GM19324 (cell line): ENCODE measurements around the gene GGNBP2.

Experiments used
- ATAC-seq: cut with Tn5 transposase; IDR thresholded peaks from one replicate; pipeline ENCODE4 v1.9.1; 2021; ENCODE audit warnings: mild to moderate bottlenecking, moderate library complexity; ENCODE audit not compliant: unreplicated experiment, low FRiP score

Gene GGNBP2

DNA sequence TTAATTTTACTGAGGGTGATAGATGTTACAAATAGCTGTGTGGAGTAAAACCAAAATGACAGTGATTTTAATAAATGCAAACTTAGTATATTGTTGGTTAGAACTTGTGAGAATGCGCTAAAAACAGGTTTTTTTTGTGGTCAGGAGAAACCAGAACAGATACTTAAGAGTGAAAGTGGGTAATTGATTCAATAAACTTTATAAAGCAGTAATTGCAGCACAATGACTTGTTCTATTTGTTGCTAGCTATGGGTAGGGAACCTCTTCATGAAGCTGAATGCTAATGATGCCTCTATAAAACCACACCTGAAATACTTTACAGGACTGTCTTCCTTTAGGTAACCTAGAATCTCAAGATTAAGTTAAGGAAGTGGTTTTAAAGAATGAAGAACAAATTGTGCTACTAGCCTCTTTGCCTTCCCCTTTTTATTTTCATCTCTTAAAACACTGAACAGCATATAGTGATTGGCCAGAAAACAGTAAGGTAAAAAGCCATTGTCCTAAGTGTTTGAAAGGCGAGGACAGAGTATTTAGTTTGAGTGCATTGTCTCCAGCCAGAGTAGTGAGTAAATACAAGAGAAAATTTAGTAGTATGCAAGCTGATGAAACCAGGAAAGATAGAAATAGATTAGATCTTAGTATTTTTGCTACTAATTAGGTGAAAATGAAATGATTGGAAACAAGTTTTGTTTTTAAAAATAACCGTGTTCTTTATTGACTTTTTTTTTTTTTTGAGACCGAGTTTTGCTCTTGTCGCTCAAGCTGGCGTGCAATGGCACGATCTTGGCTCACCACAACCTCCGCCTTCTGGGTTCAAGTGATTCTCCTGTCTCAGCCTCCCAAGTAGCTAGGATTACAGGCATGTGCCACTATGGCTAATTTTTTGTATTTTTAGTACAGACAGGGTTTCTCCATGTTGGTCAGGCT is 6.0 kb downstream of the GGNBP2 start:
- ATAC-seq: no peak

DNA sequence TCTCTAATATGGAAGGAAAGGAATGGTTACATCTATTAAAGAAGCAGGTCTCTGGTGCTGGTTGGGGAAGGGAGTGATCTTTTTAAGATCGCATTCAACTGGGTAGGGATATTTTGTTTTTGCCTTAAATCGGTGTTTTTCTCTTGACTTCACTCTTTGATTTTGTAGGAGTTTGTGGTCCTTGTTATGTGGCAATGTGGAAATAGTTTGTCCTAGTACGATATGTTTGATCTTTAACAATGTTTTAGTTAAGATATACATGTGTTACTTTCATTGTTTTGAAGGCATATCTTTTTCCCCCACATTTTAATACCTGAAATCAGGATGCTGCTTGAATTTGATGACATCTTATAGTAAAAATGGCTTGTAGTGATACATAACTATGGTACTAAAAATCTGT is 8.7 kb downstream of the GGNBP2 start:
- ATAC-seq: no peak

DNA sequence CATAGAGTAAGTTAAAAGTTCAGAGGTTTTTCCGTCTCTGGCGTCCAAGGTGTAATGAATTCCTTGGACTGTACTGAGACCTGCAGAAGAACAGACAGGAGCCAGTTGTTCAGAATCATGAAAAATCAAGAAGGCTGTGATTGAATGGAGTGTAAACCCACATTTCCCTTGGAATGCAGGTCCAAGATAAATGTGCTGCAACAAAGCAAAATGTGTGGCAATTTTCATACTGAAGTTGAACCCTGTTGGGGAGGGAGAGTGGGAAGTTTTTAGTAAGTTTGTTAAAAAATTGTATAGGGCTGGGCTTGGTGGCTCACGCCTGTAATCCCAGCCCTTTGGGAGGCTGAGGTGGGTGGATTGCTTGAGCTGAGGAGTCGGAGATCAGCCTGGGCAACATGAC is 21.4 kb downstream of the GGNBP2 start:
- no peak for ATAC-seq

DNA sequence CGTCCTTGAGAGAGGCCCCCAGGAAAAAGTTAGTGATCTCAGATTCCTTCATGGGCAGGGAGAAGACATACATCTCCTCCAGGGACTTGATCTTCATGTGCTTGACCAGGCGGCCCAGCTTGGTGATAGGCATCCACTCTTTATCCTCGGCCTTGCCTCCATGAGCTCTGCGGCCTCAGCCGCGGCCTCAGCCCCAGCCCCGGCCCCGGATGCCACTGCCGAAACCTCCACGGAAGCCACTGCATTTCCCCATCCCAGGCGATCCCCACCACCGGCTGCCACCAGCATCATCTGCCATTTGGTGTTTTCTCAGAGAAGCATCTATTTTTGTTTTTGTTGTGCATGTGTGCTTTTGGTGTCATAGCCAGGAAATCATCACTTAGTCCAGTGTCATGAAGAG is 30.3 kb downstream of the GGNBP2 start:
- ATAC-seq: no peak

DNA sequence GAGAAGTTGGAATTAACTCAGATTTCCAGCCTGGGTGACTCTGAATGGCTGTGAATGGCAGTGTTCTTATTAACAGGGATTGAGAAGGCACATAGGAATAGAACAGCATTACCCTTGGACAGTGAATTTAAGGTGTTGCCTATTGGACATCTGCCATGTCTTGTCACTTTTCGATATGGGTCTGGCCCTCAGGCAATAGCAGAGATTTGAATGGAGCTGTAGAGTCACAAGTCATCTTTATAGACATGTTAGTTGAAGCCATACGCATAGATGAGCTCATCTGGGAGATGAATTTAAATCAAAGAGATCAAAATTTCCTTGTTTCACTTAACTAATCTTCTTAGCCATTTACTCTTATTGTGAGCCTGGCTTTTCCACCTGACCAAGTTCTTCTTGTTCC is 32.1 kb downstream of the GGNBP2 start:
- no peak for ATAC-seq

DNA sequence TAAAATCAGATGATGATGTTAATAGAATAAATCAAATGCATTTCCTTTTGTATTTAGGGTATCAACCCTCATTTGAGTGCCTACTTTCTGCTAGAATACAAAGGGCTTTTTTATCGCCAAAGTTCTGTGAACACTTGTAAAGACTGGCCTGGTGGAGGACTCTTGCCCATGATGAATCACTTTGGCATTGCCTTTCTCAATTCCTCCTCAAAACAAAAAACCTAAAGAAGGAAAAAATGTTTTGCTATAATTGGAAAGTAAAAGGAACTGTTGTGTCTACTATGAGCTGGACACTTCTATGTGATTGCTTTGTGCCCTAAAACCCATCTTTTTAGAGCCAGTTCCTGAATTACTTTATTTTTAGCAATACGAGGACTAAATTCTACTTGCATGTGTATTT is 34.0 kb downstream of the GGNBP2 start:
- no peak for ATAC-seq

DNA sequence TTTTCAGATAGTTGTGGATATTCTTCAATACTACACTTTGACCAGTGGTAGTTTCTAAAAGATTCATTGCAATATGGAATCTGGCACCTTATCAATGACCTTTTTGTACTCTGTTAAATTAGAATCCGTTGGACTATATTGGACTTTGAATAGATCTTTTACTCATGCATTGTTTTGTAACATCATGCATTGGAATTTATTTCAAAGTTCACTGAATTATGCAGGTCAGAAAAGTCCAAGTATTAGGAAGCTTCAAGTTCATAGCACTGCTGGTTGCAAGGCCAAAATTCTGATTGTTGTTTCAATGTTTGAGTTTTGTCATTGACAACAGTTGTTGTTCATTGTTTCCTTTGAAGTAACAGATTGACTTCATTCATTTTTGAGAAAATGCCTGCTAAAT is 39.1 kb downstream of the GGNBP2 start:
- ATAC-seq: no peak

DNA sequence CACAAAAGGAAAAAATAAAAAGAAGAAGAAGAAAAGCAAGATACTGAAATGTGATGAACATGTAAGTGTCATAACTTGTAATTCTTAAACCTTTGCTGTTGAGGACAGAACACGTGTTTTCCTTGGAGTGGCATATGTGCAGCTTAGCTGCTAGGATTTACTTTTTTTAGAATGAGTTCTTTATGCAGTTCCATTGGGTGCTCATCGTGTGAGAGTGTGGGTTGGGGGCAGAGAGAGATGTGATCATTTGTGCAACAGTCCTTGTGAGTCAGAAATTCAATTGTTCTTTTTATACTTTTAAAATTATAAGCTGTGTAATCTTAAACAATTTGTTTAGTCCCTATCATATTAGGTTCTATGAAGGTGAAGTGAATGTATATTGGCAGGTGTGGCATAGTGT is 41.4 kb downstream of the GGNBP2 start:
- no peak for ATAC-seq

DNA sequence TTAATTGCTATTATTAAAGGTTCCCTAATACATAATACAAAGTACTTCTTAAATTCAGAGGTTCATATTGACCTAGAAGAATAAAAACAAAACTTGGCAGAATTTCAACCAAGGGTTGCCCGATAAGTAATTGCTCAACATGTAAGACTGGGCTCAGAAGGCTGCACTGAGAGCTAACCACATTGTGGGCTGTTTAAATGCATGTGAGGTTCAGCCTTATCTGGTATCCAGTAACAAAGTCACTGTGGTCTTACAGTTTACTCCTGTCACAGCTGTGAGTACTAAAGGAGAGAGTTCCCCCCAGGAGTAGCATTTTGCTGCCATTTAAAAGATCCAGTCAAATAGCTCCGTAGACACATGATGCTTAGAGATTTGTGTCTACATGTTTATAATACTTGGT is 45.4 kb downstream of the GGNBP2 start:
- ATAC-seq: no peak

DNA sequence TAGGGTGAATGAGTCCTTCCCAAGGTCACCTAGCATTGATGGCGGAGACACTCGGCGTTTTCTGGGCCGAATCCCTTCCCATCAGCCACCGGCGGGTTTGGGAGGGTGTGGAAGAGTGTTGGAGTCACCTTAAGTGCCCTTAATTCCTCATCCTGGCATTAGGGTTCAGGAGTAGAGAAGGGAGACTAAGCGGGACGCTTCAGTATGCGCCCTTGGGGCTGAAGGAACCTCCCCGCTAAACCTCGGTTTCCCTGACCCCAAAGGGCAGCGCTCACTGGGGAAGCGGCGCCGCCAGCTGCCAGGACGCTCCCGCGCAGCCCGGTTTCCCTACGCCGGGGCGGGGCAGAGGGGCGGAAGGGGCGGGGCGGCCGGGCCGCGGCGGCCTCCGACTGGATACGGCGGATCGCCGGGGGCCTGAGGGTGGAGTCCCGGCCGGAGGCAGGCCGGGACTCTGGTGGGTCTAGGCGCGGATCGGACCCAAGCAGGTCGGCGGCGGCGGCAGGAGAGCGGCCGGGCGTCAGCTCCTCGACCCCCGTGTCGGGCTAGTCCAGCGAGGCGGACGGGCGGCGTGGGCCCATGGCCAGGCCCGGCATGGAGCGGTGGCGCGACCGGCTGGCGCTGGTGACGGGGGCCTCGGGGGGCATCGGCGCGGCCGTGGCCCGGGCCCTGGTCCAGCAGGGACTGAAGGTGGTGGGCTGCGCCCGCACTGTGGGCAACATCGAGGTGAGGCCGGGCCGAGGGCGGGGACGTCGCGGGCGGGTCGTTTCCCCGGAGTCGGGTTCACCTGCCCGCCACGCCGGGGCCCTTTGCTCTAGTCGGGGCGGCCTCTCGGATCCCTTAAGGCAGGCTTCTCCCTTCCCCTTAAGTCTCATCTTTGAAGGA is 47.0 kb downstream of the GGNBP2 start, which contains the start of gene DHRS11:
DHRS11 (plus strand) TSS at position 446 of the 882 bp plus-strand sequence; CDS start at position 577, 131 bp downstream.
- ATAC-seq: peak; percentile 80

DNA sequence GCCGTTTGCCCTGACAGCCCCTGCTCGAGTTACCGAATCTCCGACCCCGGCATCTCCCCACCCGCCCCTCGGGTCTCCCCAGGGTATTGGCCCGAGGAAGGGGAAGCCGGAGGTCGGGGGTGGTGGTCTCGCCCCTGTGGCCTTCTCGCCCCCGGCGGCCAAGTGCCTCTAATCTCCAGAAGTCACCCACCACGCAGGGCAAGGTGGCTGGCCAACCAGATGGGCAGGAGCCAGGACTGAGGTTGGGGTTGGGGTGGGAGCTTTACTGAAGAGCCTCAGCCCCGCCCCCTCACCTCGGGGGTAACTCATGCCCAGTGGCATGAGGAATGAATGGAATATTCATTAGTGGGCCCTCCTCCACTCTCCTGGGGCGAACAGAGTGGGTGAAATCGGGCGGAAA is 47.6 kb downstream of the GGNBP2 start:
- no peak for ATAC-seq

DNA sequence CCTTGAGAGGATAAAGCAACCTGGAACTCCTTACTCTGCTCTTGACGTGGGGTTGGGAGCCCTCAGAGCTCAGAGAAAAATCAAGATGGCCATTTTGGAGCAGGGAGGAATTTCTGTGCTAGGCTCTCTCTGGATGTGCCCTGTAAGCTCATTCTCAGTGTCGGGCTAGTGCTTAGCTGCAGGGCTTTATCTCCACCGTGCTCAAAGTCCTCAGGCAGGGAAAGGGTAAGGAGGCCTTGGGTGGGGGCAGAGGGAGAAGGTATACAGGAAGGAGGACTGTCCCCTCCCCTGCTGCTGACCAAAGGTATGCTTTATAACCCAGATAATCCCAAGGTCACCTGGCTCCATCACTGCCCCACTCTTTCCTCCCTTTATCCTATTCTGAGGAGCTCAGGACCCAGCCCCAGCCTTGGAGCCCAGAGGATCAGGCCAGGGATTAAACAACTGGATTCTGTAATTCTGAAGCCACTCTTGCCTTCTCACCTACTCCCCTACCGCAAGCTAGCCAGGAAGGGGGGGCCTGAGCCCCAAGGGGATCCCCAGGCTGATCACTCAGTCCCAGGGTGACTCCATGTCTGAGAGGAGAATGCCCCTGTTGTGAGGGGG is 48.1 kb downstream of the GGNBP2 start:
- no peak for ATAC-seq

DNA sequence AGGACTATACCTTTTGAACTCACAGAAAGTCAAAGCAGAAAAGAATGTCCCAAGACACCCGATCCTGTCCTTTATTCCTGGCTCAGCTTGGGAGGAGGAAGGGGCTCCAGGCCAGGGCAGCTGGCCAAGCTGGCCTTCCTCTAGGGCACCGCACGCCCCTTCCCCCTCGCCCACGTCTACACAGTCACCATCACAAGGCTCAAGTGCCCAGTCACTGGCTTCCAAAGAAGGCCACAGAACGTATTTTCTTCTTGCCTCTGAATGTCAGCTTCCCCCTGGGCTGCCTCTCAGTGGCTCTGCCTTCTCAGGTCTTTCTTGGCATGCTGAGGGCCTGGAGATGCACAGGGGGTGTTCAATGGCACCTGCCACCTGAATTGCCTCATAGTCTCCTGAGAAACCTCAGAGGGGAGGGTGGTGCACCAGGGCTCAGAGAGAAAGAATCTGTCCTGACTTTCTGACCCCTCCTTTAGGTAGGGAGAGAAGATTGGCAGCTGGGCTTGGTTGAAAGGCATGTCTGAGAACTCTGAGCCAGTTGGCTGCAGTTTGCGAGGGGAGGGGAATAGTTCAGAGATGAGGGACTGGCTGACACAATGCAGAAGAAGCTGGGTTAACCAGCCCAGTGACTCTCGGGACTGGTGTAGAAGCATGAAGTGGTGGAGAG is 49.1 kb downstream of the GGNBP2 start:
- no peak for ATAC-seq

DNA sequence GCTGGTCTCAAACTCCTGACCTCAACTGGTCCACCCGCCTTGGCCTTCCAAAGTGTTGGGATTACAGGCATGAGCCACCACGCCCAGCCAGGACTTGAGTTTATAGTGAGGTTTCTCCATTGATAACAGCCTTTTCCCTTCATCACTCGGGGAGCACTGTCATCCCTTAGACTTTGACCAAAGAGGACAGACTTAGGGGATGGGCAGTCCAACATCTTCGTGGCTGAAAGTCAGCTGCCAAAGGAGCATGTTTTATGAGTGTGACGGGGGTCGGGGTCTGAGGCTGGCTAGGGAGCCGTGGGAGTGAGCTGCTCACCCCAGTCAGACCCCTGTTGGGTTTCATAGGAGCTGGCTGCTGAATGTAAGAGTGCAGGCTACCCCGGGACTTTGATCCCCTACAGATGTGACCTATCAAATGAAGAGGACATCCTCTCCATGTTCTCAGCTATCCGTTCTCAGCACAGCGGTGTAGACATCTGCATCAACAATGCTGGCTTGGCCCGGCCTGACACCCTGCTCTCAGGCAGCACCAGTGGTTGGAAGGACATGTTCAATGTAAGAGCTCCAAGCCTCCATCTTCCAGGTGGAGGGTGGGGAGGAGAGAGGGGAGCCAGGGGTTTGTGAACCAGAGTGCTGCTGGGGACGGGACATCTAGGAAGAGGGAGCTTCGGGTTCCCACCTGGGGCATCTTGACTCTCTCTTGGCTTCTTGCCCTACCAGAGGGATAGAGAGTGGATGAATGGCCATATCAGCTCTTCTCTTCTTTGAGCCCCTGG is 50.1 kb downstream of the GGNBP2 start:
- ATAC-seq: no peak

DNA sequence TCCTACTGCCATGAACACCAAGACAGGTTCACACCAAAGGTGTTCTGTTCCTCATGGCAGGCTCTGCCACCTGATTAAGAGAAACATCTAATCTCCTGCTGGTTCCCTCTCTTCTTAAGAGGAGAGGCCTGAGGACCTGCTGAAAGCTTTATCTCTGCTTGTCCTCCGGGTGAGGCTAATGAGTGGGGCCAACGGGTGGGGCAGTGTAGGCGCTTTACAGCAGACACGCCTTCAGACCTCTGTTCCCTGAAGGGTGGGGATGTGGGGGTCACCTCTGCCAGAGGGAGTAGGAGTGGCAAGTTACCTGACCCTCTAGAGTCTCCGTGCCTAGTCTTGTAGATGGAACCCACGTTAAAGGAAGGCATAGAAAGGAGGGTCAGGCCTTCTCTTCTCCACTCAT is 52.5 kb downstream of the GGNBP2 start:
- ATAC-seq: no peak

DNA sequence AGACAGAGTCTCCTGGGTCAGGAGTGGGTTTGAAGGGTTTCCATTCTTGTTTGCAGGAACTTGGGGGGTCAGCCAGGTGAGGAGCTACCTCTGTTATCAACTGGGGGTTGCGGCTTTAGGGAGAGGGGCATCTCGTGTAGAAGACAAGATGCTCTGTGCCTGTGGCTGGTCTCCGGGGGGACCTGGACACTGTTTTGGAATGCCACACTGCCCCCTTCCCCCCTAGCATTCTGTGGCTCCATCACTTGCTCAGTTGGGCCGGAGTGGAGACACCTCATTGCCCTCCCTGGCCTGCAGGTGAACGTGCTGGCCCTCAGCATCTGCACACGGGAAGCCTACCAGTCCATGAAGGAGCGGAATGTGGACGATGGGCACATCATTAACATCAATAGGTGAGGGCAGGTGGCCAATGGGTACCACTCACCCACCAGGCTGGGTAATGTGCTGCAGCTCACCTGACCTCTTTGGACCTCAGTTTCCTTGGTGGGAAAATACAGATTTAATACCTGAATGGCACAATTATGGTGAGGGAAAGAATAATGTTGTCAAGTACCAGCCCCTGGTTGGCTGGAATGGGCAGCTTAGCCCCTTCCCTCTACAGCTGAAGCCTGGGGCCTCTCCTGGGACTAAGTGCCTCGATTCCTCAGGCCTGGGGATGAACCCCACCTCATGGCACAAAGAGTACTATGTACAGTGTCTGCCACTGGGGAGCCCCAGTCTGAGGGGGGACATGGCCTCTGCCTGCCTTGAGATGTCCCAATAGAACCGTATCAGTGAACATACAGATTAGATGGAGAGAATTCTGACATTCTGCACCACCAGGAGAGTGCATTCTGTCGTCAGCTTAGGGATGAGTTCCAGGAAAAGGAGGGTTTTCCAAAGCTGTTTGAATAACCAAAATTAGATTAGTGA is 53.4 kb downstream of the GGNBP2 start:
- ATAC-seq: no peak

DNA sequence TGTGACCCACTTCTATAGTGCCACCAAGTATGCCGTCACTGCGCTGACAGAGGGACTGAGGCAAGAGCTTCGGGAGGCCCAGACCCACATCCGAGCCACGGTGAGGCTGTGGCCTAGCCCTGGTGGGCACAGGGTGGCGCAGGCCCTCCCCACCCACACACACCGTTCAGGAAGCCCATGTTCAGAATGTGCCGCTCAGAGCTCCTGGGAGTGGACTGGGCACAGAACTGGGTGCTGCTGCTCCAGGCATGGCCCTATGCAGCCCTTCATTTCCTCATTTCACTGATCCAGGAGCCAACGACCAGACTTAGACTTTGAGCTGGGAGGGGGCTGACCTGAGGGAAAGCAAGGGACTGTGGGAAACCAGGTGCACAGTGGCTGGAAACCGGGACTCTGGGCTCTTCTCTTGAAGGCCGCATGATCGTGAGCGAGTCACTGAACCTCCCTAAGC is 54.3 kb downstream of the GGNBP2 start:
- no peak for ATAC-seq

DNA sequence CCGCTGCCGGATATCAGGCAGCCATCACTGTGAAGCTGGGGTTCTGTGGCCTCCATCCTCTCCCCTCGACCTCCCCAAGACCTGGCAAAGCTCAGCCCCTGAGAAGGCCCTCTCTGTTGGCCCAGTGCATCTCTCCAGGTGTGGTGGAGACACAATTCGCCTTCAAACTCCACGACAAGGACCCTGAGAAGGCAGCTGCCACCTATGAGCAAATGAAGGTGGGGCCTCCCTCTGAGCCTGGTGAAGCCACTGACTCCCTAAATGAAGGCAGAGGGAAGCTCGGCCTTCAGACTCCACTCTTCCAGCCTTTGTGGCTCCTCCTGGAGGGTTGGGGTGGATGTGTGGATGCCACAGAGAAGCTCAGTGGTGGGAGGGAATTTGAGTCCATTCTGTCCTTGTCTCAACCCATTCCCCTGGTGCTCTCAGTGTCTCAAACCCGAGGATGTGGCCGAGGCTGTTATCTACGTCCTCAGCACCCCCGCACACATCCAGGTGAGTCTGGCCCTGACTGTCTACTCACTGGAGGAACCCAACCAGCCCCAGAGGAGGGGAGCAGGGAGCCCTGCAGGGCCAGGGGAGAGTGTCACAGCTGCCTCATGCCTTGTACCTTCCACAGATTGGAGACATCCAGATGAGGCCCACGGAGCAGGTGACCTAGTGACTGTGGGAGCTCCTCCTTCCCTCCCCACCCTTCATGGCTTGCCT is 55.0 kb downstream of the GGNBP2 start:
- ATAC-seq: no peak
